ENCODE measurements around the gene GABRA5. TPM values are rescaled to one million over a fixed set of nuclear protein-coding genes. Genes with fewer than 3 reads are reported as not detected.

The GABRA5 gene
- total RNA-seq, 1 donor, result 0.43 TPM

- TF ChIP-seq CTCF (IDR thresholded peaks at IDR 0.05; ENCODE audit: insufficient read depth, low read depth, low read length), result no peak
- no peak overlapping the region for H3K4me3 ChIP-seq (ENCODE audit: low read depth, low read length)
- DNase-seq (ENCODE audit: low read depth), result no peak
Measured at GRCh38 chr15:26996250-26996649, 129.4 kb downstream of the GABRA5 start.

Other genes with a start within 250 kb of the GABRA5 start
- gene GABRB3, start 94.0 kb upstream of the GABRA5 start, total RNA-seq, result under 0.01 and 2.2 TPM in 2 replicates
- not detected in 2 replicates for gene GABRG3, start 104.1 kb downstream of the GABRA5 start, total RNA-seq

All from fibroblast of villous mesenchyme (primary cell).